ENCODE measurements around the gene GRK2. TPM values are rescaled to one million over a fixed set of nuclear protein-coding genes. Genes with fewer than 3 reads are reported as not detected.

The GRK2 gene
- total RNA-seq, 1 donor from 2014 or later = 53.8 TPM

DNA sequence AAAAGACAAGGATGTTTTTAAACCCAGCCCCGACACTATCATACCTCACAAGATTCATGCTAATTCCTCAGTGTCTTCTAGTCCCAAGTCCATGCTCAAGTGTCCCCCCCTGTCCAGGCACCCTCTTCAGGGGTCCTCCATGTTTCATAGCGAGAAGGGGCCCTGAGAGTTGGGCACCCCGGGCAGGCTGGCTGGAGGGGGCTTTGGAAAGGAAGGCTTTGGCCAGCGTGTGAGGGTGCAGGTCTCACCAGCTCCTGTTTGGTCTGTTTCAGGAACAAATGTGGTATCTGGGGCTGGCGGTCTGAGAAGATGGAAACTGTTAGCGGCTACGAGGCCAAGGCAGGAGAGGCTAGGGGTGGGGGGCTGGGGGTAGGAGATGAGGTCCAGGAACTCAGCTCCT is 32.5 kb downstream of the GRK2 start:
- Histone ChIP-seq H3K9me3 (replicated peaks) (peaks cover 10% of the 10 kb centered on the region), H3K4me3 (no peak overlapping the region), H3K4me1 (peaks cover 25% of the 10 kb centered on the region), H3K36me3 (peaks cover 68% of the 10 kb centered on the region), H3K27me3 (ENCODE audit: low read depth) (no peaks in the 10 kb centered on the region), H3K27ac (replicated peaks) (no peak overlapping the region)
- no peak for DNase-seq
- intact Hi-C loops (cut with micrococcal nuclease) = no loop called here
- TF ChIP-seq CTCF (IDR thresholded peaks at IDR 0.05; ENCODE audit: borderline replicate concordance) = no peak

GRCh38 chr11:67299471-67300191 is 33.4 kb downstream of the GRK2 start:
- Histone ChIP-seq H3K4me1 (peaks cover 34% of the 10 kb centered on the region), H3K36me3 (peaks cover 61% of the 10 kb centered on the region), H3K4me3 (no peak overlapping the region), H3K9me3 (replicated peaks) (peaks cover 10% of the 10 kb centered on the region), H3K27ac (replicated peaks) (no peak overlapping the region), H3K27me3 (ENCODE audit: low read depth) (no peaks in the 10 kb centered on the region)
- intact Hi-C loops (cut with micrococcal nuclease) = no loop called here
- TF ChIP-seq CTCF (IDR thresholded peaks at IDR 0.05; ENCODE audit: borderline replicate concordance) = no peak
- no peak for DNase-seq

- intact Hi-C loops (cut with micrococcal nuclease) = no loop called here
- H3K36me3 ChIP-seq = peaks cover 54% of the 10 kb centered on the region
- DNase-seq = no peak
- H3K4me1 ChIP-seq = peaks cover 37% of the 10 kb centered on the region
- peaks cover 9% of the 10 kb centered on the region for H3K9me3 ChIP-seq (replicated peaks)
- TF ChIP-seq CTCF (IDR thresholded peaks at IDR 0.05; ENCODE audit: borderline replicate concordance) = no peak
- H3K27ac ChIP-seq (replicated peaks) = no peak overlapping the region
- no peak overlapping the region for H3K4me3 ChIP-seq
- no peaks in the 10 kb centered on the region for H3K27me3 ChIP-seq (ENCODE audit: low read depth)
Observed at GRCh38 chr11:67300256-67300755, 34.0 kb downstream of the GRK2 start.

- no peak for TF ChIP-seq CTCF (IDR thresholded peaks at IDR 0.05; ENCODE audit: borderline replicate concordance)
- no peak for DNase-seq
- H3K27me3 ChIP-seq (ENCODE audit: low read depth) = no peaks in the 10 kb centered on the region
- peaks cover 4% of the 10 kb centered on the region for H3K9me3 ChIP-seq (replicated peaks)
- intact Hi-C loops (cut with micrococcal nuclease) = no loop called here
- H3K4me1 ChIP-seq = peaks cover 37% of the 10 kb centered on the region
- no peak overlapping the region for H3K4me3 ChIP-seq
- H3K36me3 ChIP-seq = peaks cover 49% of the 10 kb centered on the region
- no peak overlapping the region for H3K27ac ChIP-seq (replicated peaks)
Observed at GRCh38 chr11:67300756-67301312, 34.6 kb downstream of the GRK2 start.

DNA sequence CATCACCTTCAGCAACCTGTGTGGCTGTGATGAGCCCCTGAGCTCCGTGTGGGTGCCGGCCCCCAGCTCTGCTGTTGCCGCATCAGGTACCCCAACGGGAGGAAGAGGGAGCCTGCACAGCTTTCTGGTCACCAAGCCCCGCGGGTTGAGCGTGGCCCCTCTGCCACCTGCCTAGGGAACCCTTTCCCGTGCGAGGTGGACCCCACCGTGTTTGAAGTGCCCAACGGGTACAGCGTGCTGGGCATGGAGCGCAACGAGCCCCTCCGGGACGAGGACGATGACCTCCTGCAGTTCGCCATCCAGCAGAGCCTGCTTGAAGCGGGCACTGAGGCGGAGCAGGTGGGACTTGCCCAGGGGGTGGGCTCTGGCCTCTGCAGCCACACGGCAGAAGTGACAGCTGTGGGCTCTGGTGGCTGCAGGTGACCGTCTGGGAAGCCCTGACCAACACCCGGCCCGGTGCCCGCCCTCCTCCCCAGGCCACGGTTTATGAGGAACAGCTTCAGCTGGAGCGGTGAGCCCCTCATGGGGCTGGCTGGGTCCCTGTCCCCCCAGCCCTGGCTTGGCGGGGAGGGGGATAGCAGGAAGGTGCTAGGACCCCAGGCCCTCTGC is 35.1 kb downstream of the GRK2 start:
- peak overlapping the region; percentile 85 for H3K27ac ChIP-seq (replicated peaks)
- H3K36me3 ChIP-seq = peaks cover 43% of the 10 kb centered on the region
- H3K4me1 ChIP-seq = peaks cover 37% of the 10 kb centered on the region
- no peak for TF ChIP-seq CTCF (IDR thresholded peaks at IDR 0.05; ENCODE audit: borderline replicate concordance)
- intact Hi-C loops (cut with micrococcal nuclease) = no loop called here
- no peak for DNase-seq
- no peaks in the 10 kb centered on the region for H3K9me3 ChIP-seq (replicated peaks)
- H3K27me3 ChIP-seq (ENCODE audit: low read depth) = no peaks in the 10 kb centered on the region
- H3K4me3 ChIP-seq = peak overlapping the region; percentile 97
